H9 (cell line): ENCODE data around the gene CNNM3. TPM values are rescaled to one million over a fixed set of nuclear protein-coding genes. Genes with fewer than 3 reads are reported as not detected.
A peak's percentile ranks its signal among the peaks of the same experiment; 100 is the strongest.

ENCODE experiments used
- DNase-seq: peaks from one replicate; pipeline ENCODE4 v3.0.0-alpha.2; 2017
- H2AFZ ChIP-seq: one replicate; pipeline ENCODE4 v1.6.1; 2013; ENCODE audit warnings: mild to moderate bottlenecking, low read length, control low read depth, moderate library complexity
- H2AK5ac ChIP-seq: 2 replicates; pipeline ENCODE4 v1.6.1; 2013; ENCODE audit warnings: low read length, control low read depth, mixed read lengths; ENCODE audit not compliant: insufficient read length
- H2BK120ac ChIP-seq: one replicate; pipeline ENCODE4 v1.6.1; 2013; ENCODE audit warnings: low read depth, mild to moderate bottlenecking, low read length, control low read depth, inconsistent platforms; ENCODE audit not compliant: poor library complexity, severe bottlenecking
- H2BK12ac ChIP-seq: 2 replicates; pipeline ENCODE4 v1.6.1; 2013; ENCODE audit warnings: low read length, control low read depth, mixed read lengths, low read depth; ENCODE audit not compliant: insufficient read length
- H2BK15ac ChIP-seq: 2 replicates; pipeline ENCODE4 v1.6.1; 2013; ENCODE audit warnings: low read depth, low read length, control low read depth
- H2BK20ac ChIP-seq: one replicate; pipeline ENCODE4 v1.6.1; 2013; ENCODE audit warnings: low read depth, mild to moderate bottlenecking, low read length, control low read depth, inconsistent platforms; ENCODE audit not compliant: poor library complexity, severe bottlenecking
- H2BK5ac ChIP-seq: 2 replicates; pipeline ENCODE4 v1.6.1; 2013; ENCODE audit warnings: low read length, control low read depth, mixed read lengths; ENCODE audit not compliant: insufficient read length
- H3K14ac ChIP-seq: 2 replicates; pipeline ENCODE4 v1.6.1; 2013; ENCODE audit warnings: low read length, control low read depth; ENCODE audit not compliant: insufficient read depth
- H3K18ac ChIP-seq: 2 replicates; pipeline ENCODE4 v1.6.1; 2013; ENCODE audit warnings: low read depth, mild to moderate bottlenecking, mixed read lengths, low read length, control low read depth; ENCODE audit not compliant: insufficient read length
- H3K23ac ChIP-seq: 2 replicates; pipeline ENCODE4 v1.6.1; 2013; ENCODE audit warnings: low read length, control low read depth, mixed read lengths, low read depth; ENCODE audit not compliant: insufficient read length
- H3K23me2 ChIP-seq: 2 replicates; pipeline ENCODE4 v1.6.1; 2013; ENCODE audit warnings: low read depth, mild to moderate bottlenecking, mixed read lengths, low read length, control low read depth; ENCODE audit not compliant: insufficient read length, poor library complexity, severe bottlenecking
- H3K27ac ChIP-seq: 2 replicates; pipeline ENCODE4 v1.5.1; 2013; ENCODE audit warnings: low read length, control low read depth, mixed read lengths, low read depth; ENCODE audit not compliant: insufficient read length
- H3K27me3 ChIP-seq: 2 replicates; pipeline ENCODE4 v1.6.1; 2013; ENCODE audit warnings: low read length, control low read depth, inconsistent platforms; ENCODE audit not compliant: insufficient read depth
- H3K4ac ChIP-seq: 2 replicates; pipeline ENCODE4 v1.6.1; 2013; ENCODE audit warnings: low read depth, mild to moderate bottlenecking, control low read depth, inconsistent platforms, low read length, moderate library complexity
- H3K4me1 ChIP-seq: 2 replicates; pipeline ENCODE4 v1.6.1; 2013; ENCODE audit warnings: low read length, control low read depth, inconsistent platforms; ENCODE audit not compliant: insufficient read depth
- H3K4me2 ChIP-seq: 2 replicates; pipeline ENCODE4 v1.6.1; 2013; ENCODE audit warnings: low read length, control low read depth, mixed read lengths; ENCODE audit not compliant: insufficient read length, insufficient read depth
- H3K56ac ChIP-seq: 2 replicates; pipeline ENCODE4 v1.6.1; 2013; ENCODE audit warnings: low read depth, mild to moderate bottlenecking, mixed read lengths, low read length, control low read depth; ENCODE audit not compliant: insufficient read length
- H3K79me1 ChIP-seq: 2 replicates; pipeline ENCODE4 v1.6.1; 2013; ENCODE audit warnings: low read depth, mild to moderate bottlenecking, moderate library complexity, low read length, control low read depth, inconsistent platforms; ENCODE audit not compliant: insufficient read depth, poor library complexity, severe bottlenecking
- H3K79me2 ChIP-seq: 2 replicates; pipeline ENCODE4 v1.6.1; 2013; ENCODE audit warnings: low read length, control low read depth, inconsistent platforms; ENCODE audit not compliant: insufficient read depth
- H3K9ac ChIP-seq: 2 replicates; pipeline ENCODE4 v1.6.1; 2013; ENCODE audit warnings: low read length, control low read depth, mixed read lengths; ENCODE audit not compliant: insufficient read length; ENCODE audit errors: extremely low read depth
- H3K9me3 ChIP-seq: one replicate; pipeline ENCODE4 v1.6.1; 2013; ENCODE audit warnings: low read depth, low read length, inconsistent platforms; ENCODE audit not compliant: control insufficient read depth
- H3T11ph ChIP-seq: one replicate; pipeline ENCODE4 v1.6.1; 2013; ENCODE audit warnings: mild to moderate bottlenecking, low read length, control low read depth, inconsistent platforms
- H4K20me1 ChIP-seq: one replicate; pipeline ENCODE4 v1.6.1; 2013; ENCODE audit not compliant: control insufficient read depth, insufficient read length, insufficient read depth
- H4K5ac ChIP-seq: 2 replicates; pipeline ENCODE4 v1.6.1; 2013; ENCODE audit warnings: low read depth, mild to moderate bottlenecking, mixed read lengths, low read length, control low read depth; ENCODE audit not compliant: insufficient read length
- H4K8ac ChIP-seq: replicated peaks from 2 replicates; pipeline ENCODE4 v1.6.1; 2013; ENCODE audit warnings: low read length, control low read depth, mixed read lengths, low read depth; ENCODE audit not compliant: insufficient read length
- H4K91ac ChIP-seq: 2 replicates; pipeline ENCODE4 v1.6.1; 2013; ENCODE audit warnings: low read depth, mild to moderate bottlenecking, moderate library complexity, mixed read lengths, low read length, control low read depth; ENCODE audit not compliant: insufficient read length
- H3K27ac Mint-ChIP-seq, 3 experiments: 2 replicates in 2 of 3; 3 replicates in 1 of 3; pipeline ENCODE4 v1.8.0; 2020 to 2021; ENCODE audit warnings: mixed read lengths in 3 of 3, mild to moderate bottlenecking in 1 of 3, moderate library complexity in 1 of 3
- H3K27me3 Mint-ChIP-seq: 2 replicates; pipeline ENCODE4 v1.8.0; 2021; ENCODE audit warnings: low read depth, mild to moderate bottlenecking, moderate library complexity, mixed read lengths
- H3K36me3 Mint-ChIP-seq, 3 experiments: 2 replicates in 2 of 3; 3 replicates in 1 of 3; pipeline ENCODE4 v1.8.0; 2020 to 2021; ENCODE audit warnings: low read depth in 3 of 3, mixed read lengths in 3 of 3; ENCODE audit not compliant: insufficient read depth in 1 of 3
- H3K4me1 Mint-ChIP-seq, 2 experiments: 2 replicates each; pipeline ENCODE4 v1.8.0; 2020; ENCODE audit warnings: mixed read lengths in 2 of 2
- H3K4me3 Mint-ChIP-seq, 2 experiments: 2 replicates in 1 of 2; 3 replicates in 1 of 2; pipeline ENCODE4 v1.8.0; 2020 to 2021; ENCODE audit warnings: mild to moderate bottlenecking in 2 of 2, mixed read lengths in 2 of 2, moderate library complexity in 1 of 2
- H3K9me3 Mint-ChIP-seq, 2 experiments: 2 replicates in 1 of 2; 3 replicates in 1 of 2; pipeline ENCODE4 v1.8.0; 2020; ENCODE audit warnings: mild to moderate bottlenecking in 2 of 2, mixed read lengths in 2 of 2, moderate library complexity in 1 of 2
- CTCF ChIP-seq: fragments of 200-600 bp; sonication (generic); conservative IDR thresholded peaks from 3 replicates; pipeline ENCODE4 v1.8.0; 2021; ENCODE audit warnings: antibody characterized with exemption, mild to moderate bottlenecking
- WGBS: extraction: QIAGEN DNeasy Blood & Tissue Kit; methylation state at CpG from one replicate; pipeline ENCODE4 v1.1.7; 2013; ENCODE audit warnings: missing lambda C conversion rate, low lambda C conversion rate, mixed read lengths; ENCODE audit not compliant: insufficient read length; ENCODE audit errors: extremely low coverage; 5-methylcytosine and 5-hydroxymethylcytosine counted together
- total RNA-seq: library from RNA; stranded (reverse); gene quantifications from 2 replicates; pipeline ENCODE4 v1.2.1, GENCODE V29; 2021

CNNM3 gene
- total RNA-seq, 1 experiment from 2014 or later, result 25.0 TPM

GRCh38 chr2:96783388-96783787 lies 32.7 kb upstream of the CNNM3 start:
- H3K27me3 ChIP-seq, result no peaks in the 10 kb centered on the region
- Mint-ChIP-seq H3K4me3 (no peak overlapping the region), H3K4me1 (peaks cover 0 to 2% of the 10 kb centered on the region in 2 experiments; a peak in 1 of 4 replicates), H3K27me3 (no peaks in the 10 kb centered on the region), H3K36me3 (no peaks in the 10 kb centered on the region; a peak in 2 of 7 replicates), H3K9me3 (no peaks in the 10 kb centered on the region), H3K27ac (peak overlapping the region in 1 of 3 experiments; percentile 0; a peak in 1 of 7 replicates)
- H2BK20ac ChIP-seq, result no peak overlapping the region
- no peaks in the 10 kb centered on the region for H3K9me3 ChIP-seq
- no peak overlapping the region for H3K4me2 ChIP-seq
- no peak overlapping the region for H2BK5ac ChIP-seq
- H2BK12ac ChIP-seq, result no peak overlapping the region
- H3K56ac ChIP-seq, result no peak overlapping the region
- H3K27ac ChIP-seq, result no peak overlapping the region
- H3K79me1 ChIP-seq, result no peaks in the 10 kb centered on the region
- no peak overlapping the region for H2BK15ac ChIP-seq
- H3K9ac ChIP-seq, result no peak overlapping the region
- H4K8ac ChIP-seq, result no peak overlapping the region
- no peaks in the 10 kb centered on the region for H3K23me2 ChIP-seq
- no peak overlapping the region for H2AK5ac ChIP-seq
- no peaks in the 10 kb centered on the region for H4K20me1 ChIP-seq
- no peak overlapping the region for H3K14ac ChIP-seq
- H3T11ph ChIP-seq, result no peak overlapping the region
- no peak overlapping the region for H2BK120ac ChIP-seq
- H3K18ac ChIP-seq, result no peak overlapping the region
- no peak overlapping the region for H2AFZ ChIP-seq
- H4K5ac ChIP-seq, result no peak overlapping the region
- no peak for TF ChIP-seq CTCF
- no peak overlapping the region for H4K91ac ChIP-seq
- no peaks in the 10 kb centered on the region for H3K4me1 ChIP-seq
- no CpG with 5 or more reads among the region's 4 CpGs for WGBS
- no peak for DNase-seq
- H3K4ac ChIP-seq, result no peak overlapping the region
- H3K79me2 ChIP-seq, result no peaks in the 10 kb centered on the region
- H3K23ac ChIP-seq, result no peak overlapping the region
